GM13976 (cell line): ENCODE data around the gene FBXL2.
"Not testable (repeated sequence)": the region's sequence is repeated elsewhere in the genome, so short reads cannot be mapped to it uniquely, and the experiment has no call there.

Source experiments
- DNase-seq: peaks from one replicate; pipeline ENCODE4 v3.0.0; 2012; ENCODE audit warnings: low spot score
- CTCF ChIP-seq: IDR thresholded peaks from 2 replicates; pipeline ENCODE4 v1.5.1; 2012; ENCODE audit warnings: borderline replicate concordance, mild to moderate bottlenecking; ENCODE audit not compliant: insufficient read depth; ENCODE audit errors: extremely low read depth, missing control alignments, control extremely low read depth
- in situ Hi-C: fragments of 300-500 bp; cut with MboI; formaldehyde crosslinking; loops from one replicate; pipeline ENCODE4 v1.12.0; 2022; ENCODE audit warnings: low sequenced_read_pairs, mixed read lengths, inconsistent platforms; ENCODE audit not compliant: unreplicated experiment

The FBXL2 gene

GRCh38 chr3:33334364-33334763, 57.1 kb downstream of the FBXL2 start:
- TF ChIP-seq CTCF, result no peak
- no peak for DNase-seq
- in situ Hi-C loops, result no loop called here

- DNase-seq, in situ Hi-C loops: not testable (repeated sequence)
Measured at GRCh38 chr3:33338936-33339465, 61.8 kb downstream of the FBXL2 start.

GRCh38 chr3:33339758-33340157, 62.5 kb downstream of the FBXL2 start:
- TF ChIP-seq CTCF, result no peak
- in situ Hi-C loops, result no loop called here
- no peak for DNase-seq

DNA sequence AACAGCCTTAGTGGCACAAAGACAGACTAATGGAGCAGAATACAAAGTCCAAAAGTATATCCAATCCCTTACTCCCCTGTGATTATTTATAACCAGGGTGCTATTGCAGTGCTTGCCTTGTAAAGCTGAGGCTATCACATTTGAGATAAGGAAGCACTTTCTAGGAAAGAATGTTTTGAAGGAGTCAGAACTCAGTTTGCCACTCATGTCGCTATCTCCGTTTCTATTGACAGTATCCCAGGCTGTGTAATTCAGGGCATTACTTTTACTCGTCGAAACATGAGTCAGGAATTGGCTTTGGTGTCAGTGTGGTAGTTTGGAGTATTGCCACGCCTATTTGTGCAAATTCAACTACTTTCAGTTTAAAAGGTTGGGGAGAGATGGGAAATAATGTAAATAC, 78.4 kb downstream of the FBXL2 start:
- in situ Hi-C loops, result no loop called here
- DNase-seq, result no peak
- TF ChIP-seq CTCF, result no peak

GRCh38 chr3:33358172-33358781, 81.0 kb downstream of the FBXL2 start:
- in situ Hi-C loops, result no loop called here
- no peak for TF ChIP-seq CTCF
- DNase-seq, result no peak

DNA sequence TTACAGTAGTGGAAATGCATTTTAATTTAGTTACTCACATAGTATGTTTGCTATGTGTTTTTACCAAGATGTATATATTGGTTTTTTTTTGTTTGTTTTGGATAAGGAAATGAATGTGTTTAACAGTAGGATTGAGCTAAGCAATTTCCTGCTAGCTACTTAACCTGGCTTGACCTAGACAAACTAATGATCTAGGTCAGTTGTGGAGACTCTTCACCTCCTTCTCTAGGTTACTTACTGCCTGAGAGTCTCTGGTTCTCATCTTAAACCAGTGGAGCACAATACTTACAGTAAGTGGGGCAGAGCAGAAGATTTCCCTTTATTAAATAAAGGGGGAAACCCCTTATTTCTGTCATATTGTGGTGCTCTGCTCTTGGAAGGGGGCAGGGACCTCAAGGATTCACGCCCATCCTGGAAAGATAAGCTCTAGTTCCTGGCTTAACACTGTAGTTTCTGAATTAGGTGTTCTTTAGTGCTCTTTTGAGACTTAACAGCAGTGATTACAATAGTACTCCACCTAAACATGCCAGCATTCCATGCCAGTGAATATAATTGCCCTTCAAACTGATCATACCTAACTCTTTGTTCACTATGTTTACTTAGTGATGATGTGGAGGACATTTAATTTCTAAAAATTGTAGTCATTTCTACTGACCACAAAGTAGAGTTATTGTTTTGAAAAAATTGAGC, 83.0 kb downstream of the FBXL2 start:
- in situ Hi-C loops, result no loop called here
- DNase-seq, result no peak
- TF ChIP-seq CTCF, result no peak

DNA sequence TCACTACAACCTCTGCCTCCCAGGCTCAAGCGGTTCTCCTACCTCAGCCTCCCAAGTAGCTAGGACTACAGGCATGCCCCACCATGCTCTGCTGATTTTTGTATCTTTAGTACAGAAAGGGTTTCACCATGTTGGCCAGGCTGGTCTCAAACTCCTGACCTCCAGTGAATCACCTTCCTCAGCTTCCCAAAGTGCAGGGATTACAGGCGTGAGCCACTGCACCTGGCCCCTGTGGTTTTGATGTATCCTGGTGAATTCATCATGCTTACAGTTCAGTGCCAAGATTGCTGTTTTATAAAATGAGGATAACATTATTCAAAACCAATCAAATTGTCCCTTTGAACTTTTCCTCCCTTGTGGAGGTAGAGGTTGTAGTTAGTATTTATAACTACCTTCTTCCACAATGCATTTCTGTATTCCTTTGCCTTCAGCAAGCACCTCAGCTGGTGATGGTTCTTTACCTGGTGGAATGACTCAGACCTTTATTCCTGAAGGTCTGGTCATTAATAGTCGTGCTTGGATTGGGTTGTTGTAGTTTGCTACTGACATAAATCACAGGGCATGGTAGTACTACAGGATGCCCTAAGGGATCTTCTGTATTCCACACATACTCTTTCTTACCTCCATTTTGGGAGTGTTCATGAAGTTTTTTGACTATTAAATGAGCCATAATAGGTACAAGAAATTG, 86.0 kb downstream of the FBXL2 start:
- DNase-seq, result no peak
- TF ChIP-seq CTCF, result no peak
- in situ Hi-C loops, result no loop called here
